Activated CD8-positive, alpha-beta T cell treated with anti-CD3 and anti-CD28 coated beads for 36 hours (primary cell): Measurements from ENCODE around the gene ADD1. TPM values are rescaled to one million over a fixed set of nuclear protein-coding genes. Genes with fewer than 3 reads are reported as not detected.
A peak's percentile ranks its signal among the peaks of the same experiment; 100 is the strongest.

Source experiments
- ATAC-seq: fragments of 200-7000 bp; cut with Tn5 transposase; one replicate; pipeline ENCODE4 v1.10.0; 2021; ENCODE audit warnings: mild to moderate bottlenecking, moderate library complexity
- CTCF ChIA-PET: fragments of 350-600 bp; sonication (Branson Sonifier 250); formaldehyde crosslinking; loops from one replicate; lab custom pipeline; 2021; ENCODE audit warnings: antibody characterized with exemption; lab: Charles Lee
- POLR2A ChIA-PET: fragments of 350-600 bp; sonication (Branson Sonifier 250); formaldehyde crosslinking; loops from one replicate; lab custom pipeline; 2021; ENCODE audit warnings: antibody characterized with exemption; lab: Charles Lee
- DNase-seq: peaks from one replicate; pipeline ENCODE4 v3.0.0-alpha.2; 2020
- H3K27ac Mint-ChIP-seq: one replicate; pipeline ENCODE4 v1.8.0; 2021; ENCODE audit warnings: mild to moderate bottlenecking, mixed read lengths
- H3K27me3 Mint-ChIP-seq: one replicate; pipeline ENCODE4 v1.8.0; 2021; ENCODE audit warnings: mixed read lengths
- H3K36me3 Mint-ChIP-seq: one replicate; pipeline ENCODE4 v1.8.0; 2021; ENCODE audit warnings: low read depth, mixed read lengths
- H3K4me1 Mint-ChIP-seq: one replicate; pipeline ENCODE4 v1.8.0; 2021; ENCODE audit warnings: low read depth, mixed read lengths
- H3K4me3 Mint-ChIP-seq: one replicate; pipeline ENCODE4 v1.8.0; 2021; ENCODE audit warnings: mild to moderate bottlenecking, moderate library complexity, mixed read lengths
- H3K9me3 Mint-ChIP-seq: one replicate; pipeline ENCODE4 v1.8.0; 2021; ENCODE audit warnings: mixed read lengths
- CTCF ChIP-seq: fragments of 200-600 bp; IDR thresholded peaks from one replicate; pipeline ENCODE4 v1.8.0; 2022; ENCODE audit warnings: antibody characterized with exemption, mild to moderate bottlenecking
- intact Hi-C: fragments of 100-400 bp; cut with micrococcal nuclease; formaldehyde crosslinking; loops from one replicate; pipeline ENCODE4 v1.10.0; 2022
- total RNA-seq, 2 experiments: library from RNA; stranded (reverse); gene quantifications; one replicate each; pipeline ENCODE4 v1.2.3, GENCODE V29; 2021

Gene ADD1
- total RNA-seq, 2 experiments from 2014 or later, result 149 to 154 TPM

DNA sequence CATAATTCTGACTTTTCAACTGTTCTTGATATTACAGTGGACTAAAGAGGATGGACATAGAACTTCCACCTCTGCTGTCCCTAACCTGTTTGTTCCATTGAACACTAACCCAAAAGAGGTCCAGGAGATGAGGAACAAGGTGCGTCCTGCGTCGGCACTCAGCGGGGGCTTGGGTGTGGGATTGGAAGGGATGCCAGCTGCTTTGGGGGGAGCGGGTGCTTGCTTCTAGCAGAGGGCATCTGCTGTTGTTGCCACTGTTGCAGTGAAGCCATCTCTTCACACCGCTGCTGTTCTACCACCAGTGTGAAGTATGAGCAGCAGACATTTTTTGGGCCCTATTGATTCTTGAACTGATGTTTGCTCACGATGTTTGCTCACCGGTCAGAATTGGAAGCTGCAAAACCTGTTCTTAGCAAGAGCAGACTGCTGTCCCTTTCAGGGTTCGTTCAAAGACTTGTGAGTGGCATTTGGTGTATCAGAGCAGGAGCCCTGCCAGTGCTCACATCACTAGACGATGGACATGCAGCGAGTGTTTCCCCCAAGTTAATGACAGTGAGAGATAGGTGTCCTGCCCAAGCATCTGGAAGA is 64.2 kb downstream of the ADD1 start:
- DNase-seq, result no peak
- Mint-ChIP-seq H3K27me3 (no peaks in the 10 kb centered on the region), H3K36me3 (peaks cover 49% of the 10 kb centered on the region), H3K27ac (peak overlapping the region; percentile 20), H3K4me1 (peaks cover 33% of the 10 kb centered on the region), H3K4me3 (no peak overlapping the region), H3K9me3 (no peaks in the 10 kb centered on the region)
- intact Hi-C loops, result no loop called here
- ChIA-PET CTCF (no interaction called here), POLR2A (no interaction called here)
- TF ChIP-seq CTCF, result no peak
- no peak for ATAC-seq

GRCh38 chr4:2908686-2909085 is 65.0 kb downstream of the ADD1 start:
- Mint-ChIP-seq H3K4me3 (no peak overlapping the region), H3K4me1 (peaks cover 32% of the 10 kb centered on the region), H3K9me3 (no peaks in the 10 kb centered on the region), H3K27me3 (no peaks in the 10 kb centered on the region), H3K27ac (peak overlapping the region; percentile 46), H3K36me3 (peaks cover 46% of the 10 kb centered on the region)
- ChIA-PET POLR2A (no interaction called here), CTCF (no interaction called here)
- intact Hi-C loops, result no loop called here
- ATAC-seq (no peak), DNase-seq (no peak)
- TF ChIP-seq CTCF, result no peak

- H3K27ac Mint-ChIP-seq, result no peak overlapping the region
- TF ChIP-seq CTCF, result no peak
- no peaks in the 10 kb centered on the region for H3K27me3 Mint-ChIP-seq
- intact Hi-C loops, result no loop called here
- peaks cover 50% of the 10 kb centered on the region for H3K36me3 Mint-ChIP-seq
- DNase-seq, result no peak
- no peaks in the 10 kb centered on the region for H3K9me3 Mint-ChIP-seq
- CTCF ChIA-PET, result no interaction called here
- H3K4me3 Mint-ChIP-seq, result no peak overlapping the region
- POLR2A ChIA-PET, result no interaction called here
- no peak for ATAC-seq
- H3K4me1 Mint-ChIP-seq, result peaks cover 31% of the 10 kb centered on the region
Observed at GRCh38 chr4:2909583-2909982, 65.9 kb downstream of the ADD1 start.

DNA sequence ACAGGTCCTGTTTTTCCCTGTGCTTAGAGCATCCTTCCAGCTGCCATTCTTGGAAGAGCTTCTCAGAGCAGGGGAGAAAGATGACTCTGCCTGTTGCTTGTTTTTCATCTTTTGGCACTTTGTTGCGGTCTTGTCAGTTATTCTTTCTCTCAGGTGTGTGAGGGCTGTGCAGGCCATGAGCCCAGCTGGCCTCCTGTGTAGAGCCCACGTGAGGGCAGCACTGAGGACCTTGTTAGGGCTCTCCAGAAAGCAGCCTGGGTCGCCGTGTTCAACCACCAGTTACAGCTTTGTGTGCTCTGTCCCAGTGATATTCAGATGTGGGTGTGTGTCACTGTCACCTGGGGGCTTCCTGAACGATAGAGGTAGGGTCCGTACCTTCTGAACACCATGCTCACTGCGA is 66.8 kb downstream of the ADD1 start:
- ChIA-PET CTCF (interaction anchor here (0.8 to 1.1 kb wide), 2 partner anchors 44 to 147 kb away, joined by 3 read pairs; no protein-coding TSS in a partner anchor), POLR2A (no interaction called here)
- H3K27ac Mint-ChIP-seq, result peak overlapping the region; percentile 18

More for the DNA sequence above, 66.8 kb downstream of the ADD1 start:
- Mint-ChIP-seq H3K4me3 (no peak overlapping the region), H3K27me3 (no peaks in the 10 kb centered on the region), H3K36me3 (peaks cover 53% of the 10 kb centered on the region), H3K9me3 (no peaks in the 10 kb centered on the region), H3K4me1 (peaks cover 32% of the 10 kb centered on the region)
- intact Hi-C loops, result no loop called here
- DNase-seq (no peak), ATAC-seq (no peak)
- TF ChIP-seq CTCF, result no peak
